HG03045 (cell line): ENCODE measurements around the gene KCP.

ENCODE experiments used
- ATAC-seq: cut with Tn5 transposase; IDR thresholded peaks from one replicate; pipeline ENCODE4 v1.9.1; 2021; ENCODE audit warnings: mild to moderate bottlenecking, moderate library complexity; ENCODE audit not compliant: unreplicated experiment

Gene KCP

DNA sequence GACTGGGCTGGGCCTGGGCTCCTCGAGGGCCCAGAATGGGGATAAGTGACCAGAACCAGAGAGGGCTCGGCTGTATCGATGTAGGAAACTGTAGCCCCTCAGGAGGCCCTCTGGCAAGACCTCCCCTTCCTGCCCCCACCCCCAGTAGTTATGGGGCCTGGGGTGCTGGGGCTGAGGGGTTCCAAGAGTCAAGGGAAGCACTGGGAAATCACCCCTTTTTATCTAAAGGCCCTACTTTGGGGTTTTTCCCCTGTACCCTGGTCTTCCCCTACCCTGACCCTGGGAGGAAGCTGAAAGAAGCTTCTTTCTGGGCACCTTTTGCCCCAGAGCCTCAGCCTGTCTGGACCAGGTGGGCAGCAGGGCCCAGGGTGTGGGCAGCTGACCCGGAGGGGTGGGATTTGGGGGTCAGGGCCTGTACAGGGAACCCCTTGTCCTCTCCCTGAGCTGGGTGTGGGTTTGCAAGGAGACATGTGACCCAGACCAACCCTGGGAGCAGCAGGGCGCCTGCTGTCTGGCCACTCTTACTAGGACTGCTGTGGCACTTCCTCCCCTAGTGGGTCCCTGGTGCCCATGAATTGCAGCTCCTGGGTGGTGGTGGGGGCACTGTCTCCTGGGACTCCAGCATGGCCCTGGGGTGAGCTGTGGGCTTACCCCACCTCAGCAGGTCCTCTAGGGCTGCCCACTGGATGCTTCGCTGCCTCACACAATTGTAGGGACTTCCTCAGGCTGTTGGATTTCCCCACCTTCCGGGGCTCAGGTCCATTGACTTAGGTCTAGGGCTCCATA lies 28.8 kb upstream of the KCP start:
- ATAC-seq, result no peak

DNA sequence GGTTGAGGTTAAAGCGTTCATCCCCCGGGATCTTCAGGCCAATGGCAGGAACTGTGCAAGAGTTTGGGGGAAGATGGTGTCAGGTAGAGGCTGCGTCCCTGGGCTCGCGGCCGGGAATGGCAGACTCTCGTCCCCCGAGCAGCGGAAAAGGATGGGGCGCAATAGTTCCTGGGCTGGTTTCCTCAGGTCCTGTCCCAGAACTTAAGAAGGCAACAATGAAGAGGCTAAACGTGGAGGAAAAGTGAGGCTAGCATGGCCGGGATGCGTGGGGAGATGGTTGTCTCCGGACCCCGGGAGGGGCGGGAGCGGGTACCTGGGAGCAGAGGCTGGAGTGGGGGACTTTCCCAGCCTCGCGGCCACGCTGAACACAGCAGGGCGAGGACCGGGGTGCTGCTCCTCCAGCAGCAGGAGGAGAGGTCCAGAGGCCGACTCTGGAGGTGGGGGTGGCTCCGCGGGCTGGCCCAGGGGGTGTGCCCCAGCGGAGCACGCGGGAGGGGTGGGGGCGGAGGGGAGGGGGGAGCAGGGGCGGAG lies 28.1 kb upstream of the KCP start:
- no peak for ATAC-seq

DNA sequence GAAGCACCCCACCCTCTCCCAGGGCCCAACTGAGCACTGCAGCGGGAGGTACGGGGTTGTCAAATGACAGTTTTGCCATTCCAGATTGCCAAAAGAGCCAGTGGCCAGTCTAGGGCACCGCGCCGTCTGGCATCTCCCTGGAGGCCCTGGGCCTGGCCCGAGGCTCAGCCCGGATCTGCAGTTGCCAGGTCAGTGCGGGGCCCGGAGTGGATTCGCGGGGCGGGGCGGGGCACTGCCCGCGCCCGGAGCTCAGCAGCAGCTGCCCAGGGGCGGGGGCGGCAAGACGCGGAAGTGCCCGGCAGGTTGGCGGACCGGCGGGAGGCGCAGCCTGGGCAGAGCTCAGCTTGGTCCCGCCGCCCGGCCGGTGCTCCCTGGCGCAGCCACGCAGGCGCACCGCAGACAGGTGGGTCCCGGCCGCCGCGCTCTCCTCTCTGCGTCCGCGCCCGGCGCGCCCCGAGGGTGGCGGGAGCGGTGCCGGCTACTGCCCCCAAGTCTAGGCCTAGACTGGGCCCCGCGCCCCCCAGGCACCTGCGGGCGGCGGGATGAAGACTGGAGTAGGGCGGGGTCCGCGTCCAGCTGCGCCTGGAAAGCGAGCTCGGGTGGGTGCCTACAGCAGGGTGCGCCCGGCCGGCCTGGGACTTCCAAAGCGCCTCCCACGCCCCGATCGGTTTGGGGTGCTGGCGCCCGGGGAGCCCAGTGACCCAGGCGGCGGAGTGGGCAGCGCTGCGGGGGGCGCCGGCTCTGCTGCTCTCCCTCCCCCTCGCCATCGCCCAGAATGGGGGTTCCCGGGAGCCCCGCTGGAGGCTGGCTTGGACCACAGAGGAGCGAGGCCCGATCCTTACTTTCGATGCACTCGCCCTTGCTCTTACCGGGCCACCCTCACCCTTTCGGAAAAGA lies 27.4 kb upstream of the KCP start, which contains the start of gene IRF5:
TSS of gene IRF5 (plus strand) at position 281 of the 897 bp plus-strand sequence. CDS start 4,155 bp downstream, outside the sequence.
- peak; percentile 7 for ATAC-seq

DNA sequence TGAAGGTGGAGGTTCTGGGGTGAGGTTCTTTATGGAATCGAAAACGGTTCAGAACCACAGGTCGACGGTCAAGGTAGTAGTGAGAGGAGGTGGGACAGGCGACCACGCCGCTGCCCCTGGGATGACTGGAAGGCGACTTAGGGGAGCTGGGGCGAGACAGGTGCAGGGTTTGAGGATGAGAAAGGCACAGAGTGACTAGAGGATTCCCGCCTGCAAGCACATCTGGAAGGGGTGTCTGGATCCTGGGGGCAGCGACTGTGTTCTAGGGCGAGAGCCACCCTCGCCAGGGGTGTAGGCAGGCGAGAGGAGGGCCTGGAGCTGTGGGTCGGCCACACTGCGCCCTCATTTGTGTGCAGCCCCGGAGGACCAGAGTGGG lies 26.8 kb upstream of the KCP start:
- peak; percentile 0 for ATAC-seq

DNA sequence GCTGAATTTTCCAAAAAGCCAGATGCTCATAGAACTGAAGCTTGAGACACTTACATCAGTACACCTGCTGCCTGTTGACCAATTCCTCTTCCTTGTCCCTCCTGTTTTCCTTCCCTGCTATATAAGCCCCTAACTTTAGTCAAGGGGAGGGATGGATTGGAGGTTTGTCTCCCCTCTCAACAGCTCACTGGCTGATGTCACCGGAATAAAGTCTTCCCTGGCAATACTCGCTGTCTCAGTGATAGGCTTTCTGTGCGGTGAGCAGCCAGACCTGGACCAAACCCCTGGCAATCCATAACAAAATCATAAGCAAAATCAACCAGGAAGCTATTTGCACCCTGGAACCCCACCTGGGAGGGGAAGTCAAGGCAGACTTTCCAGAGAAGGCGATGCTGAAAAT lies 26.3 kb upstream of the KCP start:
- ATAC-seq, result no peak

DNA sequence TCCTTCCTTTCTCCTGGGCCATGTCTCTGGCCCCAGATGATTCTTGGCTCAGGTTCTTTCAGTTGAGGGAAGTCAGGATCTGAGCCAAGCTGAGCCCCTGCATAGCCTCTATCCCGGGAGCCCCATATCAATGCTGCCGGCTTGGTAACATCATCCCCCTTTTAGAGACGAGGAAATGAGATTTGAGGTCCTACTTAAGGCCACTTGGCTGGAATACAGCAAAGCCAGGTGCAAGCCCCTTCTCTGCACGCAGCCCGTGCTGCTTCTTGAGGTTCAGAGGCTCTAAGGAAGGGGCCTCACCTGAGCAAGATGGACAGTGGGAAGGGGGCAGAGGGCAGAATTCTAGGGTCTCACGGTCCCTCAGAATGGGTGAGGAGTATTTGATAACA lies 24.8 kb upstream of the KCP start:
- ATAC-seq, result no peak

DNA sequence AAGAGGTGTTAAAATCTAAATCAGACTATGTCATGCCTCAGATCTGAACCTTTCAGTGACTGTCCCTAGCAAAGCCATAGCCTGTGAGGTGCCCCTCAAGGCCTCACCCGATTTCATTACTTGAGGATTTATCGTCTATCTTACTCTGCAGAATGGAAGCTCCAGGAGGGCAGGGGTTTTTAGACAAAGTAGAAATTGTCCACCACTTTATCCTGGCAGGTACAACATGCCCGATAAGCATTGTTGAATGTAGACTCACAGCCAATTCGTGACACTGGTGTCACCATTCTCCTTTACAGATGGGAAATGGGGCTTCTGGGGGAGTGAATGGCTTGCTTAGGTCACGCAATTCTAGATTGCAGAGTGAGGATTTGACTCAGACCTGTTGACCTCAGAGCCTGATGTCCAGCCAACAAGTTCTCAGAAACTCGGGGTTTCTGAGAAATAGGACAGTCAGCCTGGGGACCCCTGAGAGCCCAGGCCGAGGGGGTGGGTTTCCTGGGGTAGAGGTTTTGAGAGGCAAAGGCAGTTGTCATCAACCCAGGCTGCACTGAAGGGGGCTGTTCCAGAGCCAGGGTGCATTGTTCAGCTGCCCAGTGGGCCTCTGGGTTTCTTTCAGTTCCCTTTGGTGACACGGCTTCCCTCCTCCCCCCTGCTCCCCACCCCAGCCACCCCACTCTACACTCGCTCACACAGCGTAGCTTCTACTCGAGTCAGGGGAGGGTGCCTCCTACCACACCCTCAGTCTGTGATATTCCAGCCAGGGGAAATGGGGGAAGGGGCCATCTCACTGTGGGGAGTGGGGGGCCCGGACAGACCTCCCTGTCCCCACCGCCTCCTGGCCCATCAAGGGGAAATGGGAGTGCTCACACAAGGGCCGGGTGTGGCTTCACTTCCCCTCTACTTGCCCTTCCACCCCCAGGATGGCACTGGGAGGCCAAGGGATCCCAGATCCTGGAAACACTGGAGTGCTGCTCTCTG lies 24.1 kb upstream of the KCP start:
- peak; percentile 26 for ATAC-seq

DNA sequence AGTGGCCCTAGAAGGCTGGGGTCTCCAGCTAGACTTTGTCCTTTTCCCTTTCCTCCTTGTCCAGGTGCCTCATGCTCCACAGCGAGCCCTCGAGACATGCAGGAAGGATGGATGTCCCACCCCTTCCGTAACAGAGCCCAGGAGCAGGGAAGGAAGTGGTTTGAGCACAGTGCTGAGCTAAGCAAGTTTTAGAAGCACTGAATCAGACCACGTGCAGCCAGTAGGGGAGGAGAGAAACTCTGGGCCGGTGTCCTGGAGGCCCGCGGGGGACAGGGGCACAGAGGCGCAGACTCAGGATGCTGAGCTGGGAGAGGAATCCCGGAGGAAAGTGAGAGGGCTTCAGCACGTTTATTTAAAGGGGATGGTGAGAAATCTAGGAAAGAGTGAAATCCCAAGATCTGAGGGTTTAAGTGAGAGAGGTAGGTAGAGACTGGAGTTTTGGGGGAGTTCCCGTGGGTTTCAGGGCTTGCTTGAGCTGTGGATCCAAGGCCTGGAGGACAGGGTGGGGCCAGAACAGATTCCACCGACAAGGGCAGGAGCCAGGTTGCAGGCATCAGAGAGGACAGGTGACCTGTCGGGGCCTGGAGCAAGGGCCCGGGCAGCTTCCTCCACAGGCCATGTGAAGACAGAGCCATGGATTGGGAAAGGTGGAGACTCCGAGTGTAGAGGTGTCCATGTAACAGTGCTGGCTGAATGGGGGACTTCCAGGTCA lies 22.8 kb upstream of the KCP start:
- ATAC-seq, result no peak

DNA sequence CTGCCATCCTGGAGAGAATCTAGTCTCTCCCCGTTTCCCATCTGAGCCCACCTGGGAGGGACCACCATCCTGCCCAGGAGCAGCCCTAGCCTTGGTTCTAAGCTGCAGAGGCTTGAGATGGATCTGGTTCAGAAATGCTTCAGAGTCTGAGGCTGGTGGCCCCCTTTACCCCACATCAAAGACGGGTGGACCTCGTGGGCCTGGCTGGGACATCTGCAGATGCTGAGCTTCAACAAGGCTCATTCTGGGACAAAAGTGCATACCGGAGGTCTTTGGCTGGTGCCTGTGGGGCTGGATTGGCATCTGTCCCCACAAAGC lies 22.3 kb upstream of the KCP start:
- ATAC-seq, result no peak

DNA sequence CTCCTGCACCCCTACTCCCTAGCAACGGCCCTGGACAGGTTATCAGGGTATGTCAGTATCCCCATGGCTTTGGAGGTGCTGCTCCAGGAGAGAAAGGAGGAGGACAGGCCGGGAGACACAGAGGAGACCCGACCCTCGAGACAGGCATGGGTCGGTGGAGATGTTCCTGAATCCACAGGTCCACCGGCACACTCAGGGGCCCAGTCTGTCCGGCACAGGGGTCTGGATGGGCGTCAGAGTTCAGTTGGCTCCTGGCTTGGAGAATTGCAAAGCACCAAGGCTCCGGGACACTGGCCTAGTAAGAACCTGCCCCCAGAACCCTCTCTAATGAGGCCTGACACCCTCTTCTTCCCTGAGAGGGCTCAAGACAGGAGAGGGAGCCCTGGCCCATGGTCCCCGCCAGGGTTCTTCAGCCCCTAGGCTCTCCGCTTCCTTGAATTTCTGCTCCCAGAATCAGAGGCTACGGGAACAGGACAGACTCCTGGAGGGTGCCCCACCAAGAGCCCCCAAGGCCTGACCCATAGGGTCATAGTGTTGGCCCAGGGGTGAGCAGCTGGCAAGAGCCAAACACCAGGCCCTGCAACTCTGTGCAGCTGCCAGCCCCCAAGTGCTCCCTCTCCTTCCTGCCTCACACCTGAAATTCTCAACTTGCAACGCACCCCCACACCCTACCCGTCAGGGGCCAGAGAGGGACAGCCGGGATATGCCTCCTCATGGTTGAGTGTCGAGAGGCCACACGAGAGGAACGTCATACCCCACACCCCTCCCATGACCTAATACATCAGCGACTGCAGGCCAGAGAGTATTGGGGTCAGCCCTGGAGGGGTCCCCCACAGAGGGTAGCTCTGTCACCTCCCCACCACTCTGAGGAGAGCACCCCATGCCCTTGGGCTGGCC lies 21.7 kb upstream of the KCP start:
- ATAC-seq, result no peak

DNA sequence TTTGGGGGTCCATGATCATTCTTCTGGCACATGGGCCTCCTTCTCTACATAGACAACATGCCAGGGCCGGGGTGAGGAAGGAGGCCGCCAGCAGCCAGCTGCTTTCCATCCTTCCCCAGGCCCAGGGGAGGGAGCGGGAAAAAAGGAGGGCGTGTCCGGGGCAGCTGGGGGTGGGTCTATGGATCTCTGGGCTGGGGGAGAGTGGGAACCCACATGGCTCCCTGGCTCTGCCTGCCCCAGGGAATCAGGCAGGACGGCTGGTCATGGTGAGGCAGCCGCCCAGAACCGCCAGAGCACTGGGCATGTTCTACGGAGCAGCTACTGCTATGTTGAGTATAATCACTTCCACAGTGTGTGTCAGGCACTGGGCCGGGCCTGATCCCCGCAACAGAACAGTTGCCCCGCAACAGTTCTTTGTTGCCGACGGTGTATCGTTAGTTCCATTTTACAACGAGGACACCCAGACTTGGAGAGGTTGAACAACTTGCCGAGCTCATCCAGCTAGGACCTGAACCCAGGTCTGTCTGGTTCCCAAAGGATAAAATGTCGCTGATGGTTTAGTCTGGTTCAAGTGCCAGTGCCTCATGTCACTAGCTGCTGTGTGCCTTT lies 20.8 kb upstream of the KCP start:
- no peak for ATAC-seq

DNA sequence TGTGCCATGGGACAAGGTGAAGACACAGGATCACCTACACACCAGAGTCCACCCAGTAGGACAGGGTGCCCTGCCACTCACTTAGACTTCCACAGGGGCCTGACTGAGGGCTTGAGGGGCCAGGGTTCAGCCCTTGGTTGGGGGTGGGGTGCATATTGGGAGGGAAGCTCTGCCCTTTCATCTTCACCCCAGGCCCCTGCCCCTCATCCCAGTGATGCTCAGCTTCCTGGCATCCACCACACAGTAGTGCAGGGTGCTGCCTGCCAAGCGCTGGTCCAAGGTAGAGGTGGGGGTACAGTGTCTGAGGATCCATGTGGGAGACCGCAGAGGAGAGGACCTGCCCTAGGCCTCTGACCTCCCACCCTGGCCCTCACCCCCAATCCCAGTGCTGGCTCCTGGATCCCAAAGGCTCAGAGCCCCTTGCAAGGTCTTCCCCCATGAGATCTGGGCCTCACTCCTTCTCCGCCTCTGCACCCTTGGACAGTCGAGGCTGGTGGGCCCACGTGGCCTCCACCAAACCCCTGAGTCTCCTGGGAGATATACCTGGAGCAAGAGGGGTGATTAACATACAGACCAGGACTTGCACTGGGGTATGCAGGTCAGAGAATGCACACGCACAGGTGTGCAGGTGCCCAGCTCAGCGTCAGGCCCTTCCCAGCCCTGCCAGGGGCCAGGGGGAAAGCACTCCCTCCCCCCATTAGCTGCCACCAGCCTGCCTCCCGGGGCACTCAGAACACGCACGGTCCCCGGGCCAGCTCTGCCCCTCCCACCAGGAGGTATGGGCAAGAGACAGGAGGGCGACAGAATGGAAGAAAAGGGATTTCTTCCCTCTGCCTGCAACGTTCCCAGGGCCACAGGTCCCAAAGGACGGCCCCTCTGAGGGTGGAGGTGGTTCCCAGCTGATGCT lies 18.6 kb upstream of the KCP start:
- ATAC-seq, result no peak

DNA sequence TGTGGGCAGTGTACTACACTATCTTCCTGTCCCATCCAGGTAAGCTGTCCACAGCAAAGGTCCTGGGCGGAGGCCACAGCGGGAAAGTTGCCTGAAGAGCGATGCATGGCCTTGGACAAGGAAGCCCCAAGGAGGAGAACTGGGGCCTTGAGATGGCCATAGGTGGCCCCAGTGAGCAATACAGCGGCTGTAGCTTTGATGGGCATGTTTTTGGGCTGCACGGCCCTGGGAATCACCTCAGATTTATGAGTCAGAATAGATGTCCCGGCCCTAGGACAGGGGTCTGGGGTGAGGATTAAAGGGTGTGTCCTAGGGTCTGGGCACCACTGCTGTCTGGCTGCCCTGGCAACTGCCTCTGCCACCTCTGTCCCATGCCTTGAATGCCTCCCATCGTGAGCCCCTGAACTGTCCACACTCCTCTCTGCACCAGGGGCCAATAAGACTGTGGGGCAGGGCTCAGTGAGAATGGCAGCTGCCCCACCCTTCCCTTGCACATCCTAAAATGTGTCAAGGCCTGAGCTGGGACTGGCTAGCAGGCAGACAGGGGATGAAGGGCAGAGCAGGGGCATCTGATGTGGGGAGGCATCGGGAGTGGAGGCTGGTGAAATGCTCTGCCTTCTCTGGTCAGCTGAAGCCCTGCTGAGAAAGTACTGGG lies 17.8 kb upstream of the KCP start:
- no peak for ATAC-seq

DNA sequence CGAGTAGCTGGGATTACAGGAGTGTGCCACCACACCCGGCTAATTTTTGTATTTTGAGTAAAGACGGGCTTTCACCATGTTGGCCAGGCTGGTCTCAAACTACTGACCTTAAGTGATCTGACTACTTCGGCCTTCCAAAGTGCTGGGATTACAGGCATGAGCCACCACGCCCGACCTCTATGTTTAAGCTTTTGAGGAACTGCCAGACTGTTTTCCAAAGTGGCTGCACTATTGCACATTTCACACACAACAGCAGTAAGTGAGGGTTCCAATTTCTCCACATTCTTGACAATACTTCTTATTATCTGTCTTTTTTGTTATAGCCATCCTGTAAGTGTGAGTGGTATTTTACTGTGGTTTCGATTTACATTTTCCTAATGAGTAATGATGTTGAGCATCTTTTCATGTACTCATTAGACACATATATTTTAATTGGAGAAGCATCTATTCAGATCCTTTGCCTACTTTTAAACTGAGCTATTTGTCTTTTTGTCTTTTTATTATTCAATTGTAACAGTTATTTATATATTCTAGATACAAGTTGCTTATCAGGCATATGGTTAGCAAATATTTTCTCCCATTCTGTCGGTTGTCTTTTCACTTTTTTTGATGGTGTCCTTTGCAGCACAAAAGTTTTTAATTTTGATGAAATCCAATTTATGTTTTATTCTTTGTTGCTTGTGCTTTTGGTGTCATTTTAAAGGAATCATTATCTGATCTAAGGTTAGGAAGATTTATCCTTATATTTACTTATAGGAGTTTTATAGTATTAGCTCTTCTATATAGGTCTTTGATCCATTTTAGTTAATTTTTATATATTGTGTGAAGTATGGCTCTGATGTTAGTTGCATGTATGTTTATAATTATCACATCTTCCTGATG lies 14.4 kb upstream of the KCP start:
- ATAC-seq, result no peak

DNA sequence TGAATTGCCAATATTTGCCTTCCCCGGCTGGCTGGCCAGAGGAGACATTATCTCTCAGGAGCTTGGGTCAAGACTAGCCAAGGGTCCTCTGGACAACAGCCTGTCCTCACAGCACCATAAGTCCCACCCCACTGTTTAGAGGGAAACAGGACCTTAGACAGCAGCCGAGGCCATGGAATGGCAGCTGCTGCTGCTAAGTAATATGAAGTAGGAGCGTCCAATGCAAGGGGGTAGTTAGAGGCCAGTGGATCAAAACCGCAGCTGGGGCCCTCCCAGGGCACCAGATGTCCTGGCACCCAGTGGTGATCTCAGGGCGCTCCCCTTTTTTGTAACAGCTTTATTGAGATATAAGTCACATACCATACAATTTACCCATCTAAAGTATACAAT lies 12.9 kb upstream of the KCP start:
- no peak for ATAC-seq
